ENCODE results near the gene FLT4. TPM values are rescaled to one million over a fixed set of nuclear protein-coding genes. Genes with fewer than 3 reads are reported as not detected.

Gene FLT4
- polyA plus RNA-seq, 1 experiment: 0.27 TPM

- ChIA-PET CTCF (no interaction called here), POLR2A (no interaction called here)
- Histone ChIP-seq H3K27me3 (ENCODE audit: control insufficient read depth, insufficient read depth, low read length) (peaks cover 2% of the 10 kb centered on the region; the same call in 1 of the 2 replicates), H3K4me3 (ENCODE audit: low read depth, low read length) (no peak overlapping the region), H3K36me3 (ENCODE audit: control insufficient read depth, insufficient read depth, low read length) (no peaks in the 10 kb centered on the region)
- TF ChIP-seq CTCF (IDR thresholded peaks at IDR 0.05; ENCODE audit: insufficient read depth, low read depth, low read length): no peak
- DNase-seq (ENCODE audit: low read depth): no peak
Measured at GRCh38 chr5:180640611-180640860, 8.9 kb downstream of the FLT4 start.

GRCh38 chr5:180639741-180640610 is 9.4 kb downstream of the FLT4 start:
- no peaks in the 10 kb centered on the region for H3K36me3 ChIP-seq (ENCODE audit: control insufficient read depth, insufficient read depth, low read length)
- no peak for TF ChIP-seq CTCF (IDR thresholded peaks at IDR 0.05; ENCODE audit: insufficient read depth, low read depth, low read length)
- ChIA-PET POLR2A (no interaction called here), CTCF (no interaction called here)
- H3K27me3 ChIP-seq (ENCODE audit: control insufficient read depth, insufficient read depth, low read length): peaks cover 2% of the 10 kb centered on the region; the same call in 1 of the 2 replicates
- H3K4me3 ChIP-seq (ENCODE audit: low read depth, low read length): no peak overlapping the region
- no peak for DNase-seq (ENCODE audit: low read depth)

- Histone ChIP-seq H3K36me3 (ENCODE audit: control insufficient read depth, insufficient read depth, low read length) (no peaks in the 10 kb centered on the region), H3K27me3 (ENCODE audit: control insufficient read depth, insufficient read depth, low read length) (peaks cover 2% of the 10 kb centered on the region; the same call in 1 of the 2 replicates), H3K4me3 (ENCODE audit: low read depth, low read length) (no peak overlapping the region)
- ChIA-PET CTCF (no interaction called here), POLR2A (no interaction called here)
- no peak for TF ChIP-seq CTCF (IDR thresholded peaks at IDR 0.05; ENCODE audit: insufficient read depth, low read depth, low read length)
- DNase-seq (ENCODE audit: low read depth): no peak
Measured at GRCh38 chr5:180639287-180639686, 10.1 kb downstream of the FLT4 start.

- H3K4me3 ChIP-seq (ENCODE audit: low read depth, low read length): no peak overlapping the region
- no peak for TF ChIP-seq CTCF (IDR thresholded peaks at IDR 0.05; ENCODE audit: insufficient read depth, low read depth, low read length)
- no peaks in the 10 kb centered on the region for H3K27me3 ChIP-seq (ENCODE audit: control insufficient read depth, insufficient read depth, low read length)
- H3K36me3 ChIP-seq (ENCODE audit: control insufficient read depth, insufficient read depth, low read length): no peaks in the 10 kb centered on the region
- CTCF ChIA-PET: interaction anchor here (0.8 kb wide), 1 partner anchor 19 kb away, joined by 3 read pairs; no protein-coding TSS in a partner anchor
- DNase-seq (ENCODE audit: low read depth): no peak
- POLR2A ChIA-PET: no interaction called here
Measured at GRCh38 chr5:180637962-180638680, 11.3 kb downstream of the FLT4 start.

GRCh38 chr5:180636403-180637075 is 12.9 kb downstream of the FLT4 start:
- POLR2A ChIA-PET: no interaction called here
- Histone ChIP-seq H3K36me3 (ENCODE audit: control insufficient read depth, insufficient read depth, low read length) (no peaks in the 10 kb centered on the region), H3K4me3 (ENCODE audit: low read depth, low read length) (no peak overlapping the region), H3K27me3 (ENCODE audit: control insufficient read depth, insufficient read depth, low read length) (no peaks in the 10 kb centered on the region)
- no peak for DNase-seq (ENCODE audit: low read depth)
- TF ChIP-seq CTCF (IDR thresholded peaks at IDR 0.05; ENCODE audit: insufficient read depth, low read depth, low read length): no peak
- CTCF ChIA-PET: no interaction called here
